ENCODE data around the gene CCDC9. TPM values are rescaled to one million over a fixed set of nuclear protein-coding genes. Genes with fewer than 3 reads are reported as not detected.

The CCDC9 gene
- total and polyA plus RNA-seq, 4 donors: 1.4 to 8.1 (median 5.4) TPM

DNA sequence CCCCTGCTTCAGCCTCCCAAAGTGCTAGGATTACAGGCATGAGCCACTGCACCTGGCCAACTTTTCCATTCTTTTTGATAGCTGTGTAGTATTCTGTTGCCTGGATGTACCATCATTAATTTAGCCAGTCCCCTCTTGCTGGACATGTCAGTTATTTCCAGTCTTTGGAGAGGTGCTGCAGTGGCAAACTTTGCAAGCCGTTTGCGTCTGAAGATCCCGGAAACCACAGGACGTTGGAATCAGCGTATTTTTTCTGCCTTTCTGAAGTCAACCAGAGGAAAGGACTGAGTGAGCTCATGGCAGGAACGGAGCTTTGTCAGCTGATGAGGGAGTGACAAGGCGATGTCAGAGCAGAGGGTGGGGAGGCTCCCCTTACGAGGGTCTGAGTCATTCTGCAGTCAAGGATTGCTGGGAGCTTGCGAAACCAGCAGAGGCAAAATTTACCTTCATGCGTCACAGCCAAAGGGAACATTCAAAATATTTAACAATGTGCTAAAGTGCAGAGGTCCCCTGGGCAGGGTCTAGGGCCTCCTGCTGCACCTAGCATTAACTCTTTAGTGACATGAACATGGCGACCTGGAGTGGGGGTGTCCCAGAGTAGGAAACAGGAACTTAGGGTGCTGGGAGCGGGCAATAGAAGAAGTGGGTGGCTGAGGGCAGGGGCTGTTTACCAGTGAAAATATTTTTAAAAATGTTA, 58.9 kb downstream of the CCDC9 start:
- Histone ChIP-seq H3K27ac (ENCODE audit: low read depth in 1 of 2, low read length in 2 of 2) (peak overlapping the region; percentile 92 to 93), H3K4me3 (ENCODE audit: low read depth in 1 of 3, low read length in 3 of 3) (no peak overlapping the region), H3K4me1 (ENCODE audit: control insufficient read depth in 4 of 4, insufficient read depth in 4 of 4, low read length in 3 of 4) (peaks cover 3 to 6% (median 3%) of the 10 kb centered on the region in 4 donors), H3K27me3 (ENCODE audit: control insufficient read depth in 4 of 4, insufficient read depth in 4 of 4, low read length in 3 of 4) (no peaks in the 10 kb centered on the region), H3K9me3 (ENCODE audit: control insufficient read depth in 4 of 4, low read length in 3 of 4) (no peaks in the 10 kb centered on the region), H3K36me3 (ENCODE audit: control insufficient read depth in 4 of 4, insufficient read depth in 3 of 4, low read depth in 1 of 4, low read length in 3 of 4) (no peaks in the 10 kb centered on the region), H3K9ac (ENCODE audit: low read depth in 1 of 2, low read length in 2 of 2) (peak overlapping the region; percentile 12 to 66)
- DNase-seq (ENCODE audit: low spot score): peak; percentile 58
- WGBS: 16% methylated on average over 12 of the region's 12 CpGs
- TF ChIP-seq EGR1 (IDR thresholded peaks at IDR 0.05; ENCODE audit: low read depth in 2 of 2) (peak in 1 of 2 donors; percentile 47), NR2F2 (IDR thresholded peaks at IDR 0.05) (peak; percentile 71), FOXA1 (IDR thresholded peaks at IDR 0.05) (no peak), SP1 (IDR thresholded peaks at IDR 0.05) (peak; percentile 89), RXRA (IDR thresholded peaks at IDR 0.05) (peak; percentile 87 to 95), HNF4A (conservative IDR thresholded peaks at IDR 0.05) (peak; percentile 98), RAD21 (IDR thresholded peaks at IDR 0.05) (peak; percentile 35 to 56), HNF4G (IDR thresholded peaks at IDR 0.05) (peak; percentile 94), YY1 (IDR thresholded peaks at IDR 0.05) (peak; percentile 84), GABPA (IDR thresholded peaks at IDR 0.05 in 1 of 2, conservative IDR thresholded peaks at IDR 0.05 in 1 of 2) (no peak), JUND (IDR thresholded peaks at IDR 0.05) (peak; percentile 98 to 99), TAF1 (conservative IDR thresholded peaks at IDR 0.05) (peak; percentile 27), FOXA2 (IDR thresholded peaks at IDR 0.05) (peak; percentile 74)
- TF ChIP-seq, protein P1, sequence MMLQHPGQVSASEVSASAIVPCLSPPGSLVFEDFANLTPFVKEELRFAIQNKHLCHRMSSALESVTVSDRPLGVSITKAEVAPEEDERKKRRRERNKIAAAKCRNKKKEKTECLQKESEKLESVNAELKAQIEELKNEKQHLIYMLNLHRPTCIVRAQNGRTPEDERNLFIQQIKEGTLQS (IDR thresholded peaks at IDR 0.05): peak; percentile 96
- TF ChIP-seq, protein P2, sequence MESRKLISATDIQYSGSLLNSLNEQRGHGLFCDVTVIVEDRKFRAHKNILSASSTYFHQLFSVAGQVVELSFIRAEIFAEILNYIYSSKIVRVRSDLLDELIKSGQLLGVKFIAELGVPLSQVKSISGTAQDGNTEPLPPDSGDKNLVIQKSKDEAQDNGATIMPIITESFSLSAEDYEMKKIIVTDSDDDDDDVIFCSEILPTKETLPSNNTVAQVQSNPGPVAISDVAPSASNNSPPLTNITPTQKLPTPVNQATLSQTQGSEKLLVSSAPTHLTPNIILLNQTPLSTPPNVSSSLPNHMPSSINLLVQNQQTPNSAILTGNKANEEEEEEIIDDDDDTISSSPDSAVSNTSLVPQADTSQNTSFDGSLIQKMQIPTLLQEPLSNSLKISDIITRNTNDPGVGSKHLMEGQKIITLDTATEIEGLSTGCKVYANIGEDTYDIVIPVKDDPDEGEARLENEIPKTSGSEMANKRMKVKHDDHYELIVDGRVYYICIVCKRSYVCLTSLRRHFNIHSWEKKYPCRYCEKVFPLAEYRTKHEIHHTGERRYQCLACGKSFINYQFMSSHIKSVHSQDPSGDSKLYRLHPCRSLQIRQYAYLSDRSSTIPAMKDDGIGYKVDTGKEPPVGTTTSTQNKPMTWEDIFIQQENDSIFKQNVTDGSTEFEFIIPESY (IDR thresholded peaks at IDR 0.05): peak; percentile 94
- TF ChIP-seq, protein P3, sequence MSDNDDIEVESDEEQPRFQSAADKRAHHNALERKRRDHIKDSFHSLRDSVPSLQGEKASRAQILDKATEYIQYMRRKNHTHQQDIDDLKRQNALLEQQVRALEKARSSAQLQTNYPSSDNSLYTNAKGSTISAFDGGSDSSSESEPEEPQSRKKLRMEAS (IDR thresholded peaks at IDR 0.05): peak; percentile 91
- TF ChIP-seq, protein P4, sequence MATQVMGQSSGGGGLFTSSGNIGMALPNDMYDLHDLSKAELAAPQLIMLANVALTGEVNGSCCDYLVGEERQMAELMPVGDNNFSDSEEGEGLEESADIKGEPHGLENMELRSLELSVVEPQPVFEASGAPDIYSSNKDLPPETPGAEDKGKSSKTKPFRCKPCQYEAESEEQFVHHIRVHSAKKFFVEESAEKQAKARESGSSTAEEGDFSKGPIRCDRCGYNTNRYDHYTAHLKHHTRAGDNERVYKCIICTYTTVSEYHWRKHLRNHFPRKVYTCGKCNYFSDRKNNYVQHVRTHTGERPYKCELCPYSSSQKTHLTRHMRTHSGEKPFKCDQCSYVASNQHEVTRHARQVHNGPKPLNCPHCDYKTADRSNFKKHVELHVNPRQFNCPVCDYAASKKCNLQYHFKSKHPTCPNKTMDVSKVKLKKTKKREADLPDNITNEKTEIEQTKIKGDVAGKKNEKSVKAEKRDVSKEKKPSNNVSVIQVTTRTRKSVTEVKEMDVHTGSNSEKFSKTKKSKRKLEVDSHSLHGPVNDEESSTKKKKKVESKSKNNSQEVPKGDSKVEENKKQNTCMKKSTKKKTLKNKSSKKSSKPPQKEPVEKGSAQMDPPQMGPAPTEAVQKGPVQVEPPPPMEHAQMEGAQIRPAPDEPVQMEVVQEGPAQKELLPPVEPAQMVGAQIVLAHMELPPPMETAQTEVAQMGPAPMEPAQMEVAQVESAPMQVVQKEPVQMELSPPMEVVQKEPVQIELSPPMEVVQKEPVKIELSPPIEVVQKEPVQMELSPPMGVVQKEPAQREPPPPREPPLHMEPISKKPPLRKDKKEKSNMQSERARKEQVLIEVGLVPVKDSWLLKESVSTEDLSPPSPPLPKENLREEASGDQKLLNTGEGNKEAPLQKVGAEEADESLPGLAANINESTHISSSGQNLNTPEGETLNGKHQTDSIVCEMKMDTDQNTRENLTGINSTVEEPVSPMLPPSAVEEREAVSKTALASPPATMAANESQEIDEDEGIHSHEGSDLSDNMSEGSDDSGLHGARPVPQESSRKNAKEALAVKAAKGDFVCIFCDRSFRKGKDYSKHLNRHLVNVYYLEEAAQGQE (IDR thresholded peaks at IDR 0.05): peak; percentile 70
- TF ChIP-seq, protein P5, sequence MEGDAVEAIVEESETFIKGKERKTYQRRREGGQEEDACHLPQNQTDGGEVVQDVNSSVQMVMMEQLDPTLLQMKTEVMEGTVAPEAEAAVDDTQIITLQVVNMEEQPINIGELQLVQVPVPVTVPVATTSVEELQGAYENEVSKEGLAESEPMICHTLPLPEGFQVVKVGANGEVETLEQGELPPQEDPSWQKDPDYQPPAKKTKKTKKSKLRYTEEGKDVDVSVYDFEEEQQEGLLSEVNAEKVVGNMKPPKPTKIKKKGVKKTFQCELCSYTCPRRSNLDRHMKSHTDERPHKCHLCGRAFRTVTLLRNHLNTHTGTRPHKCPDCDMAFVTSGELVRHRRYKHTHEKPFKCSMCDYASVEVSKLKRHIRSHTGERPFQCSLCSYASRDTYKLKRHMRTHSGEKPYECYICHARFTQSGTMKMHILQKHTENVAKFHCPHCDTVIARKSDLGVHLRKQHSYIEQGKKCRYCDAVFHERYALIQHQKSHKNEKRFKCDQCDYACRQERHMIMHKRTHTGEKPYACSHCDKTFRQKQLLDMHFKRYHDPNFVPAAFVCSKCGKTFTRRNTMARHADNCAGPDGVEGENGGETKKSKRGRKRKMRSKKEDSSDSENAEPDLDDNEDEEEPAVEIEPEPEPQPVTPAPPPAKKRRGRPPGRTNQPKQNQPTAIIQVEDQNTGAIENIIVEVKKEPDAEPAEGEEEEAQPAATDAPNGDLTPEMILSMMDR (IDR thresholded peaks at IDR 0.05; ENCODE audit: low read depth, low read length, missing input control): no peak
